ENCODE measurements around the gene USP47.

USP47 gene

GRCh38 chr11:12005476-12005875 lies 163.7 kb downstream of the USP47 start:
- no peaks in the 10 kb centered on the region for H3K9me3 Mint-ChIP-seq
- no peak overlapping the region for H3K27ac Mint-ChIP-seq
- H3K27me3 Mint-ChIP-seq, result peaks cover 70% of the 10 kb centered on the region
- H3K4me1 Mint-ChIP-seq (ENCODE audit: low read depth), result peaks cover 12% of the 10 kb centered on the region
- no peaks in the 10 kb centered on the region for H3K36me3 Mint-ChIP-seq (ENCODE audit: low read depth)
- DNase-seq, result no peak
- H3K4me3 Mint-ChIP-seq, result no peak overlapping the region

GRCh38 chr11:12006552-12007229 lies 164.9 kb downstream of the USP47 start:
- H3K36me3 Mint-ChIP-seq (ENCODE audit: low read depth), result no peaks in the 10 kb centered on the region
- H3K4me3 Mint-ChIP-seq, result no peak overlapping the region
- no peak overlapping the region for H3K27ac Mint-ChIP-seq
- no peaks in the 10 kb centered on the region for H3K9me3 Mint-ChIP-seq
- no peak for DNase-seq
- peaks cover 76% of the 10 kb centered on the region for H3K27me3 Mint-ChIP-seq
- peaks cover 12% of the 10 kb centered on the region for H3K4me1 Mint-ChIP-seq (ENCODE audit: low read depth)

- peaks cover 12% of the 10 kb centered on the region for H3K4me1 Mint-ChIP-seq (ENCODE audit: low read depth)
- no peaks in the 10 kb centered on the region for H3K9me3 Mint-ChIP-seq
- peaks cover 75% of the 10 kb centered on the region for H3K27me3 Mint-ChIP-seq
- no peak for DNase-seq
- no peak overlapping the region for H3K4me3 Mint-ChIP-seq
- H3K36me3 Mint-ChIP-seq (ENCODE audit: low read depth), result no peaks in the 10 kb centered on the region
- no peak overlapping the region for H3K27ac Mint-ChIP-seq
Observed at GRCh38 chr11:12007230-12007593, 165.4 kb downstream of the USP47 start.

GRCh38 chr11:12007769-12008737 lies 166.3 kb downstream of the USP47 start, which contains the start of gene DKK3:
Gene DKK3 (minus strand): TSS chr11:12008626. CDS start chr11:12008582, 44 bp downstream.
- Mint-ChIP-seq H3K36me3 (ENCODE audit: low read depth) (no peaks in the 10 kb centered on the region), H3K4me1 (ENCODE audit: low read depth) (peaks cover 12% of the 10 kb centered on the region), H3K27me3 (peaks cover 80% of the 10 kb centered on the region), H3K27ac (no peak within 1 kb of the TSS), H3K9me3 (no peaks in the 10 kb centered on the region), H3K4me3 (peak within 1 kb of the TSS; percentile 65)
- DNase-seq, result no peak
